AG09309 (cell line): ENCODE measurements around the gene GALNT9.
"Not testable (repeated sequence)": the region's sequence is repeated elsewhere in the genome, so short reads cannot be mapped to it uniquely, and the experiment has no call there.

ENCODE experiments used
- DNase-seq: peaks from one replicate; pipeline ENCODE4 v3.0.0-alpha.2; 2010; ENCODE audit warnings: low read depth
- H3K4me3 ChIP-seq: 2 replicates; pipeline ENCODE4 v1.5.1; 2011; ENCODE audit warnings: mild to moderate bottlenecking, low read depth, low read length, moderate library complexity; ENCODE audit not compliant: control insufficient read depth
- TF ChIP-seq, protein P1 (sequence below): IDR thresholded peaks from 2 replicates; pipeline ENCODE4 v1.5.1; 2011; ENCODE audit warnings: mild to moderate bottlenecking, low read depth, low read length, inconsistent platforms; ENCODE audit not compliant: insufficient read depth, control insufficient read depth; ENCODE audit errors: missing control alignments

The GALNT9 gene

DNA sequence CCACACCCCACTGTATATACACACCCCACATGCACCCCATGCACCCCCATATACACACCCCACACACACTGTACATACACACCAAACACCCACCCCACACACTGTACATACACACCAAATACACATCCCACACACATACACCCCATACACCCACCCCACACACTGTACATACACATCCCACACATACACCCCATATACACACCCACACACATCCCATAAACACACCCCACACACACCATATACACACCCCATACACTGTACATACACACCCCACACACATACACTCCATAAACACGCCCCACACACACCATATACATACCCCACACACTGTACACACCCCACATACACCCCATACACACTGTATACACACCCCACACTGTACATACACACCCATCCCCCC lies 102.8 kb downstream of the GALNT9 start:
- no peak overlapping the region for H3K4me3 ChIP-seq
- DNase-seq = no peak
- TF ChIP-seq, protein P1, sequence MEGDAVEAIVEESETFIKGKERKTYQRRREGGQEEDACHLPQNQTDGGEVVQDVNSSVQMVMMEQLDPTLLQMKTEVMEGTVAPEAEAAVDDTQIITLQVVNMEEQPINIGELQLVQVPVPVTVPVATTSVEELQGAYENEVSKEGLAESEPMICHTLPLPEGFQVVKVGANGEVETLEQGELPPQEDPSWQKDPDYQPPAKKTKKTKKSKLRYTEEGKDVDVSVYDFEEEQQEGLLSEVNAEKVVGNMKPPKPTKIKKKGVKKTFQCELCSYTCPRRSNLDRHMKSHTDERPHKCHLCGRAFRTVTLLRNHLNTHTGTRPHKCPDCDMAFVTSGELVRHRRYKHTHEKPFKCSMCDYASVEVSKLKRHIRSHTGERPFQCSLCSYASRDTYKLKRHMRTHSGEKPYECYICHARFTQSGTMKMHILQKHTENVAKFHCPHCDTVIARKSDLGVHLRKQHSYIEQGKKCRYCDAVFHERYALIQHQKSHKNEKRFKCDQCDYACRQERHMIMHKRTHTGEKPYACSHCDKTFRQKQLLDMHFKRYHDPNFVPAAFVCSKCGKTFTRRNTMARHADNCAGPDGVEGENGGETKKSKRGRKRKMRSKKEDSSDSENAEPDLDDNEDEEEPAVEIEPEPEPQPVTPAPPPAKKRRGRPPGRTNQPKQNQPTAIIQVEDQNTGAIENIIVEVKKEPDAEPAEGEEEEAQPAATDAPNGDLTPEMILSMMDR = no peak

DNA sequence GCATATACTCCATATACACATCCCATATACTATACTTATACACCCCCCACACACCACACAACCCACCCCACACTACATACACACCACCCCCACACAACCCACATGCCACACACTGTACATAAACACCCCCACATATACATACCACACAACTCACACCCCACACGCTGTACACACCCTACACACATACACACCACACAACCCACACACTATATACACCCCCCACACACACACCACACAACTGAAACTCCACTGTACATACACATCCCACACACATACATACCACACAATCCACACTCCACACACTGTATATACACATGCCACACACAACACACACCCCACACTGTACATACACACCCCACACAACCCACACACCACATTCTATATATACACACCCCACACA lies 104.2 kb downstream of the GALNT9 start:
- H3K4me3 ChIP-seq = no peak overlapping the region
- no peak for DNase-seq
- TF ChIP-seq, protein P1 = no peak

DNA sequence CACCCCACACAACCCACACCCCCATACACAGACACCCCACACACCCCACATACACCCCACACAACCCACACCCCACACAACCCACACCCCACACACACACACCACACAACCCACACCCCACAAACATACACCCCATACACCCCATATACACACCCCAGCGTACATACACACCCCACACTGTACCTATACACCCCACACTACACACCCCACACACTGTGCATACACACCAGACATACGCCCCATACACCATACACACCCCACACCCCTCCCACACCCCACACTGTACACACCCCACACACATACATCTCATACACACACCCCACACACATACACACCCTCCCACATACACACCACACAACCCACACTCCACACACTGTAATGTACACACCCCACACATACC lies 104.9 kb downstream of the GALNT9 start:
- DNase-seq = no peak
- no peak overlapping the region for H3K4me3 ChIP-seq
- TF ChIP-seq, protein P1 = no peak

DNA sequence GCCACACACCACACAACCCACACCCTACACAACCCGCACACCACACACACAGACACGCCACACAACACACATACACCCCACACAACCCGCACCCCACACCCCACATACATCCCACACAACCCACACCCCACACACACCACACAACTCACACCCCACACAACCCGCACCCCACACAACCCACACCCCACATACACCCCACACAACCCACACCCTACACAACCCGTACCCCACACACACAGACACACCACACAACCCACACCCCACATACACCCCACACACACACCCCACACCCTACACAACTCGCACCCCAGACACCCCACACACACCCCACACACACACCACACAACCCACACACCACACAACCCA lies 106.6 kb downstream of the GALNT9 start:
- no peak for DNase-seq
- no peak overlapping the region for H3K4me3 ChIP-seq
- TF ChIP-seq, protein P1 = no peak

DNA sequence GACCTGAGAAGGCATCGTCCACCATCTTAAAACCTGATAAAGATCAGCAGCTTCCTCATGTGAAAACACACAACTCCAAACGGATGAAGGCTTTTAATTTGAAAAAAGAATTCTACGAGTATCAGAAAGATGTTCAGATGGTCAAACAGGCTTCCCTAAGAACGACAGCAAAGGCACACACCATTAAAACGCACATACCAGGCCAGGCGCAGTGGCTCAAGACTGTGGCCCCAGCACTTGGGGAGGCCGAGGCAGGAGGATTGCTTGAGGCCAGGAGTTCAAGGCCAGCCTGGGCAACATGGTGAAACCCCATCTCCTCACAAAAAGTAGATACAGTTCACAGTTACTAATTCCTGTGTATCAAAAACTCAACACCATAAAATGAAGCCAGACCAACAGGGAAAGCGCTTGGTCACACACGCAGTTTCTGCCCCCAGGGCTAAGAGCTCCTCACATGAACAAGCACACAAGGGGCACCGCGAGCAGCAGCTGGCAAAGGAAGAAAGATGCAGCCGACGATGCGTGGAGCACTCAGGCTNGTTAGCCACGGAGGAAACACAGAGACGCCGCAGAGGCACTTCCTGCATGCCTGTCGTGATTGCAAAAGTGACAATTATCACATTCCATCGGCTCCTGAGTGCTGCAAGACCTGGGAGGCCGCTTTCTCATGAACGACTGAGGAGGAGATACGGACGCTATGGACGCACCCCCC lies 107.1 kb downstream of the GALNT9 start:
- TF ChIP-seq, protein P1 = no peak
- no peak overlapping the region for H3K4me3 ChIP-seq
- DNase-seq = no peak

GRCh38 chr12:132219761-132220160 lies 109.6 kb downstream of the GALNT9 start:
- DNase-seq, H3K4me3 ChIP-seq: not testable (repeated sequence)

GRCh38 chr12:132219323-132219722 lies 110.1 kb downstream of the GALNT9 start:
- H3K4me3 ChIP-seq = no peak overlapping the region
- no peak for DNase-seq
- TF ChIP-seq, protein P1 = no peak
